Endometrial microvascular endothelial cells (primary cell): ENCODE data around the gene ECD. TPM values are rescaled to one million over a fixed set of nuclear protein-coding genes. Genes with fewer than 3 reads are reported as not detected.

ENCODE experiments used
- in situ Hi-C: cut with HindIII; loops from 2 replicates; pipeline ENCODE4 v1.10.0; 2017; ENCODE audit warnings: low sequenced_read_pairs, low pct_unique_long_range_greater_than_20kb; ENCODE audit errors: inconsistent ontology term
- total RNA-seq: library from RNA; depleted of rRNA; stranded (reverse); fragments of >200 nt; gene quantifications from one replicate; pipeline ENCODE4 v1.2.3, GENCODE V29; 2015; ENCODE audit errors: inconsistent ontology term

Gene ECD
- 37.5 TPM for total RNA-seq

- in situ Hi-C loops, result no loop called here
These were observed at the start of gene ECD, which contains the start of gene FAM149B1 for GRCh38 chr10:73167783-73168464. Gene ECD (minus strand): TSS chr10:73168008. CDS start chr10:73163937, 4,071 bp downstream. Gene FAM149B1 (plus strand): TSS chr10:73168119. CDS start chr10:73168340, 221 bp downstream.

- in situ Hi-C loops, result no loop called here
These were observed 47.9 kb upstream of the ECD start for GRCh38 chr10:73215749-73216148.

- in situ Hi-C loops, result no loop called here
These were observed 43.5 kb upstream of the ECD start for GRCh38 chr10:73211106-73211811.

- in situ Hi-C loops, result no loop called here
These were observed 42.7 kb upstream of the ECD start for GRCh38 chr10:73210395-73211105.

- in situ Hi-C loops, result no loop called here
These were observed 41.9 kb upstream of the ECD start for GRCh38 chr10:73209705-73210104.

GRCh38 chr10:73207883-73208282 lies 40.1 kb upstream of the ECD start:
- in situ Hi-C loops, result no loop called here

GRCh38 chr10:73206385-73206784 lies 38.6 kb upstream of the ECD start:
- in situ Hi-C loops, result no loop called here

- in situ Hi-C loops, result no loop called here
These were observed 38.1 kb upstream of the ECD start for GRCh38 chr10:73205890-73206289.

GRCh38 chr10:73205081-73205480 lies 37.3 kb upstream of the ECD start:
- in situ Hi-C loops, result no loop called here

- in situ Hi-C loops, result no loop called here
These were observed 22.4 kb upstream of the ECD start for GRCh38 chr10:73190188-73190587.

GRCh38 chr10:73186266-73186665 lies 18.5 kb upstream of the ECD start:
- in situ Hi-C loops, result no loop called here

- in situ Hi-C loops, result no loop called here
These were observed 16.0 kb upstream of the ECD start for GRCh38 chr10:73183667-73184281.

- in situ Hi-C loops, result no loop called here
These were observed 14.8 kb upstream of the ECD start for GRCh38 chr10:73182568-73182967.

- in situ Hi-C loops, result no loop called here
These were observed 6.5 kb upstream of the ECD start for GRCh38 chr10:73174148-73174925.

GRCh38 chr10:73172867-73173266 lies 5.1 kb upstream of the ECD start:
- in situ Hi-C loops, result no loop called here

- in situ Hi-C loops, result no loop called here
These were observed 1.5 kb upstream of the ECD start for GRCh38 chr10:73169320-73169719.

- in situ Hi-C loops, result no loop called here
These were observed 626 bp upstream of the ECD start for GRCh38 chr10:73168465-73168803.

- in situ Hi-C loops, result no loop called here
These were observed 388 bp downstream of the ECD start for GRCh38 chr10:73167458-73167782.

GRCh38 chr10:73166972-73167371 lies 836 bp downstream of the ECD start:
- in situ Hi-C loops, result no loop called here
